ENCODE results near the gene KIAA0232.

DNA sequence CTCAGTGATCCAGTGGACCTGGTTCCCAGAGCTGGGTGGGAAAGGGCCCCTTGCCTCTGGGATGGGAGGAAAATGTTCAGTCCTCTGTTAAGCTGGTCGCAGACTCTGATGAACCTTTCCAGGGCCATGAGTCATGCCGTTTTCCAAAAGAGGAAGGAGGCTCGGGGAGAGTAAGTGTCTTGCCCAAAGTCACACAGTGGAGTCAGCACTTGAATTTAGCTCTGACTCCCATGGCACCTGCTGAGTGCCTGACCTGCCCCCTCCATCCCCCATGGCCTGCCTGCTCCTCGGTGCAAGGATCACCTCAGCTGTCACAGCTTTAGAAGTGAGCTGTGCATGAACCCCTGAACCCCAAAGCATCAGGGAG is 14.0 kb upstream of the KIAA0232 start:
- TF ChIP-seq, protein P1, sequence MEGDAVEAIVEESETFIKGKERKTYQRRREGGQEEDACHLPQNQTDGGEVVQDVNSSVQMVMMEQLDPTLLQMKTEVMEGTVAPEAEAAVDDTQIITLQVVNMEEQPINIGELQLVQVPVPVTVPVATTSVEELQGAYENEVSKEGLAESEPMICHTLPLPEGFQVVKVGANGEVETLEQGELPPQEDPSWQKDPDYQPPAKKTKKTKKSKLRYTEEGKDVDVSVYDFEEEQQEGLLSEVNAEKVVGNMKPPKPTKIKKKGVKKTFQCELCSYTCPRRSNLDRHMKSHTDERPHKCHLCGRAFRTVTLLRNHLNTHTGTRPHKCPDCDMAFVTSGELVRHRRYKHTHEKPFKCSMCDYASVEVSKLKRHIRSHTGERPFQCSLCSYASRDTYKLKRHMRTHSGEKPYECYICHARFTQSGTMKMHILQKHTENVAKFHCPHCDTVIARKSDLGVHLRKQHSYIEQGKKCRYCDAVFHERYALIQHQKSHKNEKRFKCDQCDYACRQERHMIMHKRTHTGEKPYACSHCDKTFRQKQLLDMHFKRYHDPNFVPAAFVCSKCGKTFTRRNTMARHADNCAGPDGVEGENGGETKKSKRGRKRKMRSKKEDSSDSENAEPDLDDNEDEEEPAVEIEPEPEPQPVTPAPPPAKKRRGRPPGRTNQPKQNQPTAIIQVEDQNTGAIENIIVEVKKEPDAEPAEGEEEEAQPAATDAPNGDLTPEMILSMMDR (IDR thresholded peaks at IDR 0.05): no peak
- no peak for TF ChIP-seq POLR2A (IDR thresholded peaks at IDR 0.05)
